Inflammatory macrophage treated with lipopolysaccharide for 4 hours (primary cell): Measurements from ENCODE around the gene TBC1D20.
"Not testable (repeated sequence)": the region's sequence is repeated elsewhere in the genome, so short reads cannot be mapped to it uniquely, and the experiment has no call there.

Experiments
- DNase-seq: peaks from one replicate; pipeline ENCODE4 v3.0.0-alpha.2; 2020

TBC1D20 gene

GRCh38 chr20:400128-400453 is 62.2 kb downstream of the TBC1D20 start:
- no peak for DNase-seq

- no peak for DNase-seq
Observed at GRCh38 chr20:399182-399707, 63.1 kb downstream of the TBC1D20 start.

GRCh38 chr20:397432-398237 is 64.7 kb downstream of the TBC1D20 start:
- no peak for DNase-seq

- no peak for DNase-seq
Observed at GRCh38 chr20:396619-397431, 65.5 kb downstream of the TBC1D20 start.

- DNase-seq = no peak
Observed at GRCh38 chr20:396252-396618, 66.1 kb downstream of the TBC1D20 start.

DNA sequence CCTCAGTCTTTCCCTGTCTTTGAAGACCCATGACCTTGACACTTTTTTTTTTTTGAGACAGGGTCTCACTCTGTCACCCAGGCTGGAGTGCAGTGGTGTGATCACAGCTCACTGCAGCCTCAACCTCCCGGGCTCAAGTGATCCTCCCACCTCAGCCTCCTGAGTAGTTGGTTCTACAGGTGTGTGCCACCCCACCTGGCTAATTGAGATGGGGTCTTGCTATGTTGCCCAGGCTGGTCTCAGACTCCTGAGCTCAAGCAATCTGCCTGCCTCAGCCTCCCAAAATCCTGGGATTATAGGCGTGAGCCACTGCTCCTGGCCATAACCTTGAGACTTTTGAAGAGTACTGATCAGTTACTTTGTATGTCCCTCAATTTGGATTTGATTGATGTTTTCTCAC is 69.0 kb downstream of the TBC1D20 start:
- not testable (repeated sequence) for DNase-seq

GRCh38 chr20:391041-391711 is 71.2 kb downstream of the TBC1D20 start:
- no peak for DNase-seq

- no peak for DNase-seq
Observed at GRCh38 chr20:389220-389619, 73.1 kb downstream of the TBC1D20 start.

DNA sequence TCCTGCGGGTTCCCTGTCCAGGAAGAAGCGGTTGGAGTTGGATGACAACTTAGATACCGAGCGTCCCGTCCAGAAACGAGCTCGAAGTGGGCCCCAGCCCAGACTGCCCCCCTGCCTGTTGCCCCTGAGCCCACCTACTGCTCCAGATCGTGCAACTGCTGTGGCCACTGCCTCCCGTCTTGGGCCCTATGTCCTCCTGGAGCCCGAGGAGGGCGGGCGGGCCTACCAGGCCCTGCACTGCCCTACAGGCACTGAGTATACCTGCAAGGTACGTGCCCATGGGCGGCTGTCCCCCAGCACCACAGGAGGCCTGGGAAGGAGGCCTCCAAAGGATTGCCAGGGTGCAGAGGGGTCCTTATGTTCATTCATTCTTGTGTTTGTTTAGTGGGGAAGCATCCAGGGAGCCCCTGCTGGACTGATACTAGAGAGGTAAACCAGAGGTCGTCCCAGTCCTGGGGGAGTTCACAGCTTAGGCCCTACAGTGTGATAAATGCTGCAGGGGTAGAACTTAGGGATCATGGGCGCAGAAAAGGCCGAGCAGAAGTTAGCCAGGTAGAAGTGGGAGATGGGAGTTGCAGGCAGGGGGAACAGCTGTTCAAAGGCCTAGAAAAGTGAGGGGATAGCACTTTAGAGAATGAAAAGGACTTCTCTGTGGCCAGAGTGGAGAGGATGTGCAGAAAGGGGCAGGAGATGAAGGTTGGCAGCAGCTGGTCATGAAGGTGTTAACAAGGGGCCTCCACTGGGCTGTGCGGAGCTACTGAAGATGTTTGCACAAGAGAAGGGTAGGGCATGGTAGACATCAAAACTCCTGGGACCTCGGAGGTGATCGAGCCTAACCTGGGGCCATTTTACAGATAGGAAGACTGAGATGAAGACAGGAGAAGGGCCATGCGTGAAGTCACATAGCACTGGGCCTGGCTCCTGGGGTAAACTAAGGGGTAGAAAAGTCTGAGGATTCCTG is 74.0 kb downstream of the TBC1D20 start:
- DNase-seq = no peak

DNA sequence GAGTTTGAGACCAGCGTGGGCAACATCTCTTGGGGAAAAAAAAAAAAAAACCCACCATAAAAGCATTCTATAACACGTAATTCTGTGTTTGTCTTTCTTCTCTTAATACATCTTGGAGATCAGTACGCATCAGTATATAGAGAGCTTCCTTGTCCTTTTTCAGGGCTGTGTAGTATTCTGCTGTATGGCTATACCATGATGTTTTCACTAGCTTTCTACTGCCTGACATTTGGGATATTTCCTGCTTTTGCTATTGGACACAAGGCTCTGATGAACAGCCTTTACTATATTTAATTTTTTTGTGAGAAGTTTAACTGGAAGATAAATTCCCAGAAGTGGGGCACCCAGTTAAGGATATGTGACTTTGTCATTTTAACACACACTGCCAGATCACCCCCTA is 74.8 kb downstream of the TBC1D20 start:
- no peak for DNase-seq

DNA sequence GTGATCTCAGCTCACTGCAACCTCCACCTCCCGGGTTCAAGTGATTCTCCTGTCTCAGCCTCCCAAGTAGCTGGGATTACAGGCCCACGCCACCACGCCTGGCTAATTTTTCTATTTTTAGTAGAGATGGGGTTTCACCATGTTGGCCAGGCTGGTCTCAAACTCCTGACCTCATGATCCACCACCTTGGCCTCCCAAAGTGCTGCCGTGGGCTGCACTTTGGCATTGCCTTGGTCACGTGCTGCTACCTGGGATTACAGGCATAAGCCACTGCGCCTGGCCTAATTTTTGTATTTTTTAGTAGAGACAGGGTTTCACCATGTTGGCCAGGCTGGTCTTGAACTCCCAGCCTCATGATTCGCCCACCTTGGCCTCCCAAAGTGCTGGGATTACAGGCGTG is 75.7 kb downstream of the TBC1D20 start:
- DNase-seq = not testable (repeated sequence)
